MM.1S (cell line): ENCODE measurements around the gene TDP2.

Source experiments
- EZH2 ChIP-seq: fragments of 300-600 bp; sonication (generic); optimal IDR thresholded peaks from 2 replicates; pipeline ENCODE3; 2017; ENCODE audit warnings: low read depth, mild to moderate bottlenecking, antibody characterized with exemption, low read length, mixed read lengths
- TF ChIP-seq, protein P1 (sequence below): fragments of 300-600 bp; sonication (generic); IDR thresholded peaks from 2 replicates; pipeline ENCODE4 v1.5.1; 2016; ENCODE audit warnings: antibody characterized with exemption, low read length, mixed read lengths

GRCh38 chr6:24686408-24686807 lies 19.7 kb upstream of the TDP2 start:
- TF ChIP-seq, protein P1, sequence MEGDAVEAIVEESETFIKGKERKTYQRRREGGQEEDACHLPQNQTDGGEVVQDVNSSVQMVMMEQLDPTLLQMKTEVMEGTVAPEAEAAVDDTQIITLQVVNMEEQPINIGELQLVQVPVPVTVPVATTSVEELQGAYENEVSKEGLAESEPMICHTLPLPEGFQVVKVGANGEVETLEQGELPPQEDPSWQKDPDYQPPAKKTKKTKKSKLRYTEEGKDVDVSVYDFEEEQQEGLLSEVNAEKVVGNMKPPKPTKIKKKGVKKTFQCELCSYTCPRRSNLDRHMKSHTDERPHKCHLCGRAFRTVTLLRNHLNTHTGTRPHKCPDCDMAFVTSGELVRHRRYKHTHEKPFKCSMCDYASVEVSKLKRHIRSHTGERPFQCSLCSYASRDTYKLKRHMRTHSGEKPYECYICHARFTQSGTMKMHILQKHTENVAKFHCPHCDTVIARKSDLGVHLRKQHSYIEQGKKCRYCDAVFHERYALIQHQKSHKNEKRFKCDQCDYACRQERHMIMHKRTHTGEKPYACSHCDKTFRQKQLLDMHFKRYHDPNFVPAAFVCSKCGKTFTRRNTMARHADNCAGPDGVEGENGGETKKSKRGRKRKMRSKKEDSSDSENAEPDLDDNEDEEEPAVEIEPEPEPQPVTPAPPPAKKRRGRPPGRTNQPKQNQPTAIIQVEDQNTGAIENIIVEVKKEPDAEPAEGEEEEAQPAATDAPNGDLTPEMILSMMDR: no peak
- TF ChIP-seq EZH2: no peak
